ENCODE measurements around the gene SH3BP1. TPM values are rescaled to one million over a fixed set of nuclear protein-coding genes. Genes with fewer than 3 reads are reported as not detected.
A peak's percentile ranks its signal among the peaks of the same experiment; 100 is the strongest.

Gene SH3BP1
- total and polyA plus RNA-seq, 2 of the 8 experiments (the other 6 are each of a cell fraction or from before 2014, with no cell fraction given) = 23.9 to 40.3 TPM

GRCh38 chr22:37633625-37634416, 5.6 kb upstream of the SH3BP1 start:
- Histone ChIP-seq H3K79me2 (ENCODE audit: control insufficient read depth in 1 of 2, insufficient read depth in 2 of 2, low read length in 2 of 2) (no peaks in the 10 kb centered on the region), H3K27ac (ENCODE audit: low read depth, low read length) (peak overlapping the region; percentile 65; the same call in 1 of the 2 replicates), H4K5ac (ENCODE audit: insufficient read length, low read depth, low read length) (peak overlapping the region; percentile 78), H4K20me1 (replicated peaks in 1 of 2; ENCODE audit: control insufficient read depth in 1 of 2, insufficient read depth in 2 of 2, low read length in 2 of 2) (no peaks in the 10 kb centered on the region), H3K23ac (ENCODE audit: insufficient read length) (no peak overlapping the region), H3K79me1 (ENCODE audit: low read depth, low read length) (no peaks in the 10 kb centered on the region), H3K36me3 (ENCODE audit: control insufficient read depth in 2 of 4, insufficient read depth in 4 of 4, low read length in 3 of 4) (no peaks in the 10 kb centered on the region; a peak in 1 of 8 replicates), H3K23me2 (ENCODE audit: low read depth, low read length) (no peaks in the 10 kb centered on the region), H3K9me3 (ENCODE audit: insufficient read depth in 2 of 2, low read depth in 1 of 2, low read length in 1 of 2) (no peaks in the 10 kb centered on the region), H2AK5ac (ENCODE audit: low read depth, low read length) (no peak overlapping the region), H3K18ac (ENCODE audit: extremely low read depth, low read length) (peak overlapping the region; percentile 80), H2BK120ac (replicated peaks; ENCODE audit: low read depth, low read length) (no peak overlapping the region), H4K8ac (ENCODE audit: extremely low read depth, insufficient read depth, low read length) (peak overlapping the region; percentile 66), H2BK20ac (ENCODE audit: low read length) (peak overlapping the region; percentile 41; the same call in 1 of the 2 replicates), H2AFZ (ENCODE audit: low read length) (no peak overlapping the region), H3K14ac (ENCODE audit: insufficient read length) (no peak overlapping the region), H4K91ac (replicated peaks; ENCODE audit: insufficient read length, low read length) (peak overlapping the region; percentile 91), H3K4me3 (ENCODE audit: extremely low read depth in 1 of 4, insufficient read depth in 2 of 4, low read depth in 3 of 4, low read length in 4 of 4) (peak overlapping the region in 1 of 4 experiments; percentile 28; a peak in 3 of 8 replicates), H3K4me2 (ENCODE audit: insufficient read depth in 1 of 2, low read depth in 2 of 2, low read length in 2 of 2) (peak overlapping the region; percentile 43 to 59), H2BK12ac (ENCODE audit: low read depth, low read length) (0 out of 2 replicates have a peak overlapping the region, but pooled peaks have one; percentile 39), H2BK5ac (ENCODE audit: low read depth, low read length) (peak overlapping the region; percentile 77; the same call in 1 of the 2 replicates), H3K4ac (replicated peaks; ENCODE audit: insufficient read length, low read depth, low read length) (no peak overlapping the region), H2BK15ac (ENCODE audit: low read length) (no peak overlapping the region; the same call in 1 of the 2 replicates), H3K4me1 (replicated peaks in 1 of 4; ENCODE audit: control insufficient read depth in 3 of 4, insufficient read depth in 4 of 4, low read length in 3 of 4) (peaks cover 5 to 27% (median 21%) of the 10 kb centered on the region in 4 experiments), H3K9ac (replicated peaks in 1 of 4; ENCODE audit: extremely low read depth in 1 of 4, low read depth in 3 of 4, low read length in 3 of 4) (no peak overlapping the region), H3K27me3 (replicated peaks in 1 of 4; ENCODE audit: control insufficient read depth in 3 of 4, extremely low read depth in 1 of 4, insufficient read depth in 3 of 4, low read length in 3 of 4) (no peaks in the 10 kb centered on the region), H3K56ac (replicated peaks; ENCODE audit: insufficient read length, low read depth, low read length) (peak overlapping the region; percentile 1)
- 33% methylated on average over 23 of the region's 24 CpGs; no CpG with 5 or more reads in 1 of the 2 experiments for WGBS, 2 experiments (ENCODE audit: extremely low coverage in 1 of 2, insufficient coverage in 1 of 2, insufficient read length in 1 of 2, insufficient replicate concordance in 2 of 2, low coverage in 1 of 2, low lambda C conversion rate in 2 of 2, missing lambda C conversion rate in 1 of 2)
- POLR2A ChIA-PET (ENCODE audit: partially characterized antibody) = interaction anchor here (0.5 to 5.4 kb wide), 12 partner anchors 8 to 64 kb away, joined by 3 to 32 read pairs (median 3); partner anchors contain the start of genes GGA1 and PDXP
- FAIRE-seq (no peak), DNase-seq (ENCODE audit: low read depth in 1 of 2, low spot score in 2 of 2) (peak; percentile 41 to 70)
- CTCF ChIA-PET (ENCODE audit: partially characterized antibody) = interaction anchor here (0.6 to 11.1 kb wide), 19 partner anchors 8 to 133 kb away, joined by 3 to 140 read pairs (median 4); partner anchors contain the start of genes GGA1, PDXP and TRIOBP
- TF ChIP-seq BCL11A (IDR thresholded peaks at IDR 0.05; ENCODE audit: low read depth in 2 of 2, low read length in 2 of 2) (no peak), RAD21 (IDR thresholded peaks at IDR 0.05 in 1 of 2, conservative IDR thresholded peaks at IDR 0.05 in 1 of 2; ENCODE audit: low read depth in 2 of 2, low read length in 2 of 2) (no peak), MAFK (IDR thresholded peaks at IDR 0.05; ENCODE audit: low read depth, low read length) (no peak), EGR1 (IDR thresholded peaks at IDR 0.05; ENCODE audit: borderline replicate concordance, low read depth, low read length) (no peak), CTCF (IDR thresholded peaks at IDR 0.05; ENCODE audit: control extremely low read depth in 1 of 3, insufficient read depth in 1 of 3, low read depth in 1 of 3, low read length in 3 of 3) (peak; percentile 4 to 34 (median 27); a peak in 3 of 4 replicates), KDM5A (IDR thresholded peaks at IDR 0.05; ENCODE audit: low read length) (no peak), SIN3A (conservative IDR thresholded peaks at IDR 0.05 in 1 of 2, IDR thresholded peaks at IDR 0.05 in 1 of 2; ENCODE audit: low read depth in 1 of 2, low read length in 2 of 2) (no peak), SIX5 (IDR thresholded peaks at IDR 0.05; ENCODE audit: low read depth, low read length) (no peak)

Measured in H1 (cell line).